BLaER1 (cell line): ENCODE measurements around the gene RBMS1.
"Not testable (repeated sequence)": the region's sequence is repeated elsewhere in the genome, so short reads cannot be mapped to it uniquely, and the experiment has no call there.

ENCODE experiments used
- H3K27ac ChIP-seq: shearing (Covaris generic); formaldehyde crosslinking; 2 replicates; pipeline ENCODE4 v1.8.1; 2022
- H3K27me3 ChIP-seq: shearing (Covaris generic); formaldehyde crosslinking; 2 replicates; pipeline ENCODE4 v1.8.1; 2022
- H3K36me3 ChIP-seq: shearing (Covaris generic); formaldehyde crosslinking; 2 replicates; pipeline ENCODE4 v1.8.1; 2022
- H3K4me1 ChIP-seq: shearing (Covaris generic); formaldehyde crosslinking; 2 replicates; pipeline ENCODE4 v1.8.1; 2022
- H3K4me2 ChIP-seq: shearing (Covaris generic); formaldehyde crosslinking; 2 replicates; pipeline ENCODE4 v1.8.1; 2022
- H3K4me3 ChIP-seq: shearing (Covaris generic); formaldehyde crosslinking; 2 replicates; pipeline ENCODE4 v1.8.1; 2022
- H3K9ac ChIP-seq: shearing (Covaris generic); formaldehyde crosslinking; 2 replicates; pipeline ENCODE4 v1.8.1; 2022
- H3K9me3 ChIP-seq: shearing (Covaris generic); formaldehyde crosslinking; 2 replicates; pipeline ENCODE4 v1.8.1; 2022
- H4K20me1 ChIP-seq: shearing (Covaris generic); formaldehyde crosslinking; 2 replicates; pipeline ENCODE4 v1.8.1; 2022
- Cebpa-rat ChIP-seq: shearing (Covaris generic); IDR thresholded peaks from 2 replicates; pipeline ENCODE4 v1.8.1; 2022

Gene RBMS1

DNA sequence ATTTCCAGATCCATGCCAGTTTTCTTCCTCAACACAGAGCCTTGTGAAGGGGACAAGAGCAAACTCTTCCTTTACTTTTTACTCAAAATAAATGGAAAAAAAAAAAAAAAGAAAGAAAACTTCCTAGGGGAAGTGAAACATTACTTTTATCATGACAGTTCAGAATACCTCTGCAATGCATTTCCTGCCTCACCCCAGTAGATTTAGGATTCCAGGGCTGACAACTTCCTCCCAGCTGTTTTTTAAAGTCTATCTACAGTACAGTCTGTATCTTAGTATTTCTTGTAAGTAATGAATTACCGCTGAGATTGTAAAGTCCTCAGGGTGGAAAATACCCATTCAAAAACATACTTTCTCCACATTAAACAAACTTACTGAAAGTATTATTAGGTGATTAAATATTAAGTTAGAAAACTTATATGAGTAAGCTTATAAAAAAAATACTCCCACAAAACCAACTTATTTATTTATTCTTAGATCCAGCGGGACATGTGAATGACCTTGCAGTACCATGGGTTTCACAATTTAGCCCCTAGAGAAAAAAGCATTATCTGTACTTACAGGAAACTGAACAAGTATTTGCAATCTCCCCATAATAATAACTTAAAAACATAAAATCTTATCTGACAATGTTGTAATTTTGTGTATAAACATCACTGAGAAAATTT lies 117.7 kb downstream of the RBMS1 start:
- no peak overlapping the region for H3K9ac ChIP-seq
- peaks cover 21% of the 10 kb centered on the region for H3K4me1 ChIP-seq
- peaks cover 71% of the 10 kb centered on the region for H4K20me1 ChIP-seq
- no peaks in the 10 kb centered on the region for H3K27me3 ChIP-seq
- peak overlapping the region; percentile 56 for H3K4me2 ChIP-seq
- no peaks in the 10 kb centered on the region for H3K9me3 ChIP-seq
- H3K27ac ChIP-seq: peak overlapping the region; percentile 23; the same call in 1 of the 2 replicates
- H3K4me3 ChIP-seq: no peak overlapping the region
- no peaks in the 10 kb centered on the region for H3K36me3 ChIP-seq
- no peak for TF ChIP-seq Cebpa-rat

DNA sequence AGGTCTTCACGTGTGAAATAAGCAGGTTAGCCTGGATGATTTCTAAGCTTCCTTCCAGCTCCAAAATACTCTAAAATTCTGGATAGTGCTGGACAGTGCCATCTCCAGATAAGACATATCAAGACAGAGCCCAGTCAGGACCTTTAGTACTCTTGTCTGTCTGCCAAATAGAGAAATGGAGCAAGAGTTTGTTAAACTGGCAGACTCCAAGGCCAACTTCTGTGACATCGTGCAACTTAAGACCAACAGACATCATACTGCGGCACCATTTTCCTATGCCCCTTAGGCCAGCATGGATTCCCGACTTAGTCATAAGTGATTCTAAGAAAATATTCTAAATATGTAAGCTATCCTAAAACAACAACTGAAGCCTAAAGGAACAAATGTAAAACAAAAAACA lies 118.6 kb downstream of the RBMS1 start:
- no peaks in the 10 kb centered on the region for H3K9me3 ChIP-seq
- H3K4me1 ChIP-seq: peaks cover 21% of the 10 kb centered on the region
- no peak overlapping the region for H3K4me2 ChIP-seq
- no peak overlapping the region for H3K4me3 ChIP-seq
- TF ChIP-seq Cebpa-rat: no peak
- no peak overlapping the region for H3K27ac ChIP-seq
- H4K20me1 ChIP-seq: peaks cover 66% of the 10 kb centered on the region
- H3K36me3 ChIP-seq: no peaks in the 10 kb centered on the region
- H3K9ac ChIP-seq: no peak overlapping the region
- H3K27me3 ChIP-seq: no peaks in the 10 kb centered on the region

DNA sequence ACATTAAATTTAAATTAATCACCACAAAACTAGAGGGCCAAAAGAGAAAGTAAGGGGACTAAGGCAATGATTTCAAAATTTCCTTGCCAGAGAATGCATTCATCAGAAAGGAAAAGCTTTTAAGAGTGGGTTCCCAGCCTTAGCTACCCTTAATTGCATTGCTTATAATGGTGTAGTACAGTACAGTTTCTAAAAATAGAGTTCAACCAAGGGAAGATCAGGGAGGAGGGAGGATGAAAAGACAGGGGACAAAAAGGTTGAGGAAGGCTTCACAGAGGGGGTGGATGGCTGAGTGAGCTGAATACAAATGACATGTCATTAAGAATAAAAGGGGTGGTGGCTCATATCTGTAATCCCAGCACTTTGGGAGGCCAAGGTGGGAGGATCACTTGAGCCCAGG lies 119.9 kb downstream of the RBMS1 start:
- Histone ChIP-seq H3K9ac (no peak overlapping the region), H3K27me3 (no peaks in the 10 kb centered on the region), H3K4me2 (no peak overlapping the region), H3K27ac (no peak overlapping the region), H3K9me3 (no peaks in the 10 kb centered on the region), H3K4me3 (no peak overlapping the region), H4K20me1 (peaks cover 68% of the 10 kb centered on the region), H3K36me3 (no peaks in the 10 kb centered on the region), H3K4me1 (peaks cover 33% of the 10 kb centered on the region)
- TF ChIP-seq Cebpa-rat: no peak

DNA sequence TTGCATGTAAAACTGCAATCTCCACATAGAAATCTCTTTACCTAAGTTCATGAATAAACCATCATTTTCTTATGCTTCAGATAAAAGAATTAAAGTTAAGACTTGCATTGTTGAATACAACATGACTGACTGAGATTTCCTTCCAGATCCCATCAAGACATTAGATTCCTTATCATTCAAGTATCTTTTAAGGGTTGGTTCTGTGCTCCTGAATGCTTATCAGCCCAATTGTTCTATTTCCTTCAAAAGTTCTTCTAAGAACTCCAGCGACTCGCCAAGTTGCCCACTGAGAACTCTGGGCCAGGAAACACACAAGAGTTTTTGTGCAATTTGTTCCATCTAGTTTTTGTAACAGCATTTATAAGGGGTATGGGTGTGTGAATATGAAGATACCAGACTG lies 120.3 kb downstream of the RBMS1 start:
- no peak overlapping the region for H3K9ac ChIP-seq
- H3K4me1 ChIP-seq: peaks cover 37% of the 10 kb centered on the region
- no peaks in the 10 kb centered on the region for H3K9me3 ChIP-seq
- H3K27ac ChIP-seq: no peak overlapping the region
- no peak overlapping the region for H3K4me3 ChIP-seq
- no peaks in the 10 kb centered on the region for H3K27me3 ChIP-seq
- TF ChIP-seq Cebpa-rat: no peak
- H4K20me1 ChIP-seq: peaks cover 67% of the 10 kb centered on the region
- no peak overlapping the region for H3K4me2 ChIP-seq
- no peaks in the 10 kb centered on the region for H3K36me3 ChIP-seq

DNA sequence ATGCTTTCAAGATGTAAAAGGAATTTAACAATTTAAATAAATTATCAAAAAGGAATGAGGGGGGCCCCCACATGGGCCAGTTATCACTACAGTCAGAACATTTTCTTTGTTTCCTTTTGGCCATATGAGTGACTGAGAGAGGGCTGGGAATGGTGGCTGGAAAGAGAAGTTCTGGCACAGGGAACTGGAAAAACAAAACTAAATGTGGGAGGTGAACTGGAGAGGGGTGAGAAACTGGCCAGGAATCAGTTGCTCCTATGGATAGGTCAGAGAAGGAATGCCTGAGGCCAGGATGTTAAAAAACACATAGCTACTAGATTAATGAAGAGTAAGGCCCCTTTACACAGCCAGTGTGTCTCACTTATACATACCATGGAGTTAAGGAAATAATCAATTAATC lies 121.0 kb downstream of the RBMS1 start:
- peaks cover 44% of the 10 kb centered on the region for H3K4me1 ChIP-seq
- H3K27ac ChIP-seq: no peak overlapping the region
- H3K27me3 ChIP-seq: no peaks in the 10 kb centered on the region
- no peak overlapping the region for H3K4me2 ChIP-seq
- no peak overlapping the region for H3K4me3 ChIP-seq
- no peaks in the 10 kb centered on the region for H3K9me3 ChIP-seq
- H3K36me3 ChIP-seq: no peaks in the 10 kb centered on the region
- no peak overlapping the region for H3K9ac ChIP-seq
- peaks cover 63% of the 10 kb centered on the region for H4K20me1 ChIP-seq
- no peak for TF ChIP-seq Cebpa-rat

- H3K27ac ChIP-seq: no peak overlapping the region
- no peak overlapping the region for H3K4me3 ChIP-seq
- no peak overlapping the region for H3K9ac ChIP-seq
Measured at GRCh38 chr2:160372010-160372356, 121.6 kb downstream of the RBMS1 start.

GRCh38 chr2:160371251-160372009 lies 122.2 kb downstream of the RBMS1 start:
- Histone ChIP-seq H3K27me3 (no peaks in the 10 kb centered on the region), H3K36me3 (0 out of 2 replicates have a peak, but pooled peaks cover 3% of the 10 kb centered on the region), H3K27ac (no peak overlapping the region), H3K4me2 (no peak overlapping the region), H3K4me3 (no peak overlapping the region), H4K20me1 (peaks cover 52% of the 10 kb centered on the region), H3K4me1 (peaks cover 35% of the 10 kb centered on the region), H3K9me3 (no peaks in the 10 kb centered on the region), H3K9ac (no peak overlapping the region)
- no peak for TF ChIP-seq Cebpa-rat

More at GRCh38 chr2:160372010-160372356, 121.6 kb downstream of the RBMS1 start:
- Histone ChIP-seq H3K4me1 (peaks cover 40% of the 10 kb centered on the region), H3K27me3 (no peaks in the 10 kb centered on the region), H3K36me3 (no peaks in the 10 kb centered on the region), H3K4me2 (no peak overlapping the region), H3K9me3 (no peaks in the 10 kb centered on the region), H4K20me1 (peaks cover 57% of the 10 kb centered on the region)
- TF ChIP-seq Cebpa-rat: no peak

DNA sequence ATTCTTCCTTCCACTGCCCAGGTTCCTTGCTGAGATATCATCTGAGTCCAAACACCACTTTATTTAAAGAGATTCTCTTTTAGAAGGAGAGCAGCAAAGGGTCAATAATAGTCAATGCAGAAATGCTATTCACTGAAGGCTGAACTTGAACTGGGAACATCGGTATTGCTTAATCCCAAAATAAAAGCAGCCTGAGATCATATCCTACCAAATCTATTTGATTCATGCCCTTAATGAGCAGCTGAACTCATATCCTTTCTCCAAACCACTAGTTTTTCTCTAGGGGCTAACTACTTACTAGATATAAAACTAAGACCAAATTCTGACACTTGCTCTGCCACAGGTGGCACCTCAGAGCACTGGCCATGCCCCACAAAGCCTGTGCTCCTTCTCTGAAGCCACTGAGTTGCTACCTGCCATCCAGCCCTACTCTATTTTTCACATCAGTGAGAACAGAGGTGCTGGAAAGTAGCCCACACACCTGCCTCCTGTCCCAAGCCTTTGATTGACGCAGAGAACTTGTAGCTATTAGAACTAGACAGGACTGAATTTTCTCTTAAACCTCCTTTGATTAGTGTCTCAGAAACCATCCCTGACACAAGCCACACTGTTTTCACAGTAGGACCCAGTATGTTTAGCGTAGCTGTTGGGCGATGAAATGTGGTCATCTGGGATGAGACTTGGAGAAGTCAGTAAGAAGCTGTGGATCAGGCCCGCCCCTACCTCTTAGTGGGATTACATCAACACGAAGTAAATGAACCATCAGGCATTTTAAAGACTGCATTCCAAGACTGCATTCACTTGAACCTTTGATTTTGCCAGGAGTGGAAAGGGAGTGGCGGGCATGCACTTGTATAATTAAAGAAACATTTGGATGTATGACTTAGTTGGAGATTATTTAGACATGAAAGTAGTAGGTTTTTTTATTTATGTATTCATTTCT lies 124.3 kb downstream of the RBMS1 start:
- Histone ChIP-seq H3K27ac (no peak overlapping the region), H3K9me3 (no peaks in the 10 kb centered on the region), H3K4me3 (no peak overlapping the region), H3K4me2 (peak overlapping the region; percentile 57), H3K27me3 (no peaks in the 10 kb centered on the region), H3K4me1 (peaks cover 24% of the 10 kb centered on the region), H3K36me3 (peaks cover 15% of the 10 kb centered on the region), H4K20me1 (peaks cover 38% of the 10 kb centered on the region), H3K9ac (no peak overlapping the region)
- no peak for TF ChIP-seq Cebpa-rat

DNA sequence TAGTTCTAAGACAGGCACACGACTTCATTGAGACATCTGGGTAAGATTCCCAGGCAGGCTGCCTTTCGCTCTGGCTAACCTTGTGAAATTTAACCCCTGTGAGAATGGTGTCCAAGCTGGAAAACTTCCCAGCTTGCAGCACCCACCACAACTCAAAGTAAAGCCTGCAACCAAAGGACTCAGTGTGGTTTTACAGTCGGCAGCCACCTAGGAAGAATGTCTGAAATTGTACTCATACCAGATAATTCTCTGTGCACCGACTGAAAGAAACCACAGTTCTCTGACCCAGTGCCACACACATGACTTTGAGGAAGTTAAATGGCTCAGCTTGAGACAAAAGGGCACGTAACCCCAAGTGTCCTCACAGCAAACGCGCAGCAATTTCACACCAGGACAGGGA lies 125.7 kb downstream of the RBMS1 start:
- Histone ChIP-seq H4K20me1 (peaks cover 37% of the 10 kb centered on the region), H3K4me1 (peaks cover 24% of the 10 kb centered on the region), H3K27me3 (no peaks in the 10 kb centered on the region), H3K4me2 (peak overlapping the region; percentile 57), H3K9me3 (no peaks in the 10 kb centered on the region), H3K27ac (no peak overlapping the region), H3K36me3 (peaks cover 29% of the 10 kb centered on the region), H3K9ac (no peak overlapping the region), H3K4me3 (no peak overlapping the region)
- TF ChIP-seq Cebpa-rat: no peak

DNA sequence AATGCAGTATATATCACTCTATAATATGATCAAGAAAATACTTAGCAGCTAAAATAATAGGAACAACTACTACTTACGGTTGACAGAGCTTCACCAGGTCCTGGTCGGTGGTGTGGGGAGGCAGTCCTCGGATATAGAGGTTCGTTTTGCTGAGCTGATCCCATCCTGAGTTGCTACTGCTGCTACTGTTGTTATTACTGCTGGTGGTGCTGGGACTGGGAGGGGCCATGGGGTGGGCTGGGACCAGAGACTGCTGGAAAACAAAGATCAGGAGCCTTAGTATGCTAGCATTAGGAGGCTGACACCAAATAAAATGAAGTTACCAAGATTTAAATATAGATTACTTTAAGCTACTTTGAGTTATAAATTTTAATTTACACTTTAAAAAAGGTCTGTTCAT lies 126.5 kb downstream of the RBMS1 start:
- H3K4me2 ChIP-seq, H3K9ac ChIP-seq, H3K27ac ChIP-seq, H3K27me3 ChIP-seq, H3K4me3 ChIP-seq, H3K9me3 ChIP-seq: not testable (repeated sequence)
- peaks cover 29% of the 10 kb centered on the region for H3K36me3 ChIP-seq
- peaks cover 24% of the 10 kb centered on the region for H3K4me1 ChIP-seq
- peaks cover 32% of the 10 kb centered on the region for H4K20me1 ChIP-seq
